NOMO-1 treated with DMSO at 0.1 percent for 48 hours (cell line): ENCODE data around the gene CBFA2T2.
"Not testable (repeated sequence)": the region's sequence is repeated elsewhere in the genome, so short reads cannot be mapped to it uniquely, and the experiment has no call there.

Source experiments
- DNase-seq: peaks from one replicate; lab custom pipeline; 2025; ENCODE audit not compliant: unreplicated experiment; lab: John Stamatoyannopoulos, UW

The CBFA2T2 gene

GRCh38 chr20:33490023-33490933 is at the start of gene CBFA2T2:
Gene CBFA2T2, plus strand, starts transcription at chr20:33490096. Its CDS starts 172 bp downstream, at chr20:33490268.
- DNase-seq, result no peak

- DNase-seq, result not testable (repeated sequence)
Observed at GRCh38 chr20:33440562-33440961, 49.3 kb upstream of the CBFA2T2 start.

GRCh38 chr20:33441142-33441955 is 48.5 kb upstream of the CBFA2T2 start:
- DNase-seq, result no peak

GRCh38 chr20:33442136-33443005 is 47.5 kb upstream of the CBFA2T2 start:
- DNase-seq, result no peak

GRCh38 chr20:33443006-33443511 is 46.8 kb upstream of the CBFA2T2 start:
- DNase-seq, result no peak

- peak; percentile 74 for DNase-seq
Observed at GRCh38 chr20:33443512-33444239, 46.2 kb upstream of the CBFA2T2 start, which contains the start of gene SNTA1. Gene SNTA1, minus strand, starts transcription at chr20:33443763. Its CDS starts 143 bp downstream, at chr20:33443620.

- no peak for DNase-seq
Observed at GRCh38 chr20:33444797-33445560, 44.9 kb upstream of the CBFA2T2 start.

GRCh38 chr20:33445881-33446625 is 43.8 kb upstream of the CBFA2T2 start:
- DNase-seq, result no peak

- DNase-seq, result no peak
Observed at GRCh38 chr20:33450867-33451266, 39.0 kb upstream of the CBFA2T2 start.

- peak; percentile 53 for DNase-seq
Observed at GRCh38 chr20:33456916-33457642, 32.8 kb upstream of the CBFA2T2 start.

- no peak for DNase-seq
Observed at GRCh38 chr20:33459599-33459998, 30.3 kb upstream of the CBFA2T2 start.

GRCh38 chr20:33460711-33461110 is 29.2 kb upstream of the CBFA2T2 start:
- DNase-seq, result no peak

- DNase-seq, result no peak
Observed at GRCh38 chr20:33463332-33464101, 26.4 kb upstream of the CBFA2T2 start.

GRCh38 chr20:33464759-33465158 is 25.1 kb upstream of the CBFA2T2 start:
- not testable (repeated sequence) for DNase-seq

- no peak for DNase-seq
Observed at GRCh38 chr20:33465481-33466302, 24.2 kb upstream of the CBFA2T2 start.

- peak; percentile 14 for DNase-seq
Observed at GRCh38 chr20:33466303-33466646, 23.6 kb upstream of the CBFA2T2 start.
